Stimulated activated CD8-positive, alpha-beta memory T cell treated with anti-CD3 and anti-CD28 coated beads, Interleukin-4, amount 100 ng/mL, for 48 hours (primary cell): ENCODE results near the gene ALDH3B2.
"Not testable (repeated sequence)": the region's sequence is repeated elsewhere in the genome, so short reads cannot be mapped to it uniquely, and the experiment has no call there.

Experiments
- DNase-seq: peaks from one replicate; pipeline ENCODE4 v3.0.0-alpha.2; 2020

Gene ALDH3B2

GRCh38 chr11:67682126-67683034 lies 8.0 kb upstream of the ALDH3B2 start:
- DNase-seq: not testable (repeated sequence)

- DNase-seq: no peak
Measured at GRCh38 chr11:67680696-67681470, 6.5 kb upstream of the ALDH3B2 start.

GRCh38 chr11:67675058-67675747 lies 780 bp upstream of the ALDH3B2 start:
- no peak for DNase-seq

- no peak for DNase-seq
Measured at GRCh38 chr11:67673902-67674301, 521 bp downstream of the ALDH3B2 start.

- no peak for DNase-seq
Measured at GRCh38 chr11:67673358-67673757, 1.1 kb downstream of the ALDH3B2 start.

GRCh38 chr11:67671211-67671520 lies 3.3 kb downstream of the ALDH3B2 start:
- no peak for DNase-seq

- DNase-seq: no peak
Measured at GRCh38 chr11:67670316-67671210, 3.9 kb downstream of the ALDH3B2 start.

- DNase-seq: no peak
Measured at GRCh38 chr11:67668192-67668551, 6.3 kb downstream of the ALDH3B2 start.

- DNase-seq: no peak
Measured at GRCh38 chr11:67667490-67668191, 6.8 kb downstream of the ALDH3B2 start.

GRCh38 chr11:67666676-67667489 lies 7.5 kb downstream of the ALDH3B2 start:
- no peak for DNase-seq

- no peak for DNase-seq
Measured at GRCh38 chr11:67666303-67666645, 8.1 kb downstream of the ALDH3B2 start.

- no peak for DNase-seq
Measured at GRCh38 chr11:67665541-67666302, 8.7 kb downstream of the ALDH3B2 start.

GRCh38 chr11:67664696-67665540 lies 9.5 kb downstream of the ALDH3B2 start:
- no peak for DNase-seq

GRCh38 chr11:67664213-67664585 lies 10.2 kb downstream of the ALDH3B2 start:
- DNase-seq: no peak

GRCh38 chr11:67663532-67664212 lies 10.8 kb downstream of the ALDH3B2 start:
- no peak for DNase-seq

GRCh38 chr11:67662835-67663531 lies 11.4 kb downstream of the ALDH3B2 start:
- no peak for DNase-seq

GRCh38 chr11:67662142-67662834 lies 12.1 kb downstream of the ALDH3B2 start:
- no peak for DNase-seq
